Measurements from ENCODE around the gene PFKFB3. TPM values are rescaled to one million over a fixed set of nuclear protein-coding genes. Genes with fewer than 3 reads are reported as not detected.
"Not testable (repeated sequence)": the region's sequence is repeated elsewhere in the genome, so short reads cannot be mapped to it uniquely, and the experiment has no call there.

The PFKFB3 gene
- total RNA-seq, 1 donor from 2014 or later = 52.4 TPM

- Mint-ChIP-seq H3K27ac (ENCODE audit: unreplicated experiment) (peak overlapping the region; percentile 72), H3K9me3 (ENCODE audit: unreplicated experiment) (peaks cover 4% of the 10 kb centered on the region), H3K4me1 (ENCODE audit: low read depth, unreplicated experiment) (peaks cover 20% of the 10 kb centered on the region), H3K36me3 (ENCODE audit: low read depth, unreplicated experiment) (peaks cover 2% of the 10 kb centered on the region), H3K27me3 (ENCODE audit: low read depth, unreplicated experiment) (peaks cover 2% of the 10 kb centered on the region), H3K4me3 (ENCODE audit: unreplicated experiment) (no peak overlapping the region)
- Histone ChIP-seq H3K27me3 (ENCODE audit: insufficient read depth, low read length) (no peaks in the 10 kb centered on the region), H3K9ac (ENCODE audit: low read length) (no peak overlapping the region), H3K79me2 (ENCODE audit: insufficient read depth, low read length) (no peaks in the 10 kb centered on the region), H4K20me1 (ENCODE audit: insufficient read depth, low read length) (no peaks in the 10 kb centered on the region), H3K4me3 (ENCODE audit: insufficient read depth, low read depth, low read length) (no peak overlapping the region), H3K4me1 (ENCODE audit: insufficient read depth, low read length) (peaks cover 15% of the 10 kb centered on the region), H3K4me2 (ENCODE audit: low read length) (no peak overlapping the region), H3K9me3 (ENCODE audit: insufficient read depth, low read depth, low read length) (no peaks in the 10 kb centered on the region), H3K36me3 (ENCODE audit: insufficient read depth, low read length) (no peaks in the 10 kb centered on the region), H3K27ac (ENCODE audit: low read depth, low read length) (no peak overlapping the region), H2AFZ (ENCODE audit: low read depth, low read length) (no peak overlapping the region)
- TF ChIP-seq EZH2 (IDR thresholded peaks at IDR 0.05; ENCODE audit: insufficient read depth, low read length) (no peak), CTCF (IDR thresholded peaks at IDR 0.05; ENCODE audit: insufficient read depth, low read depth, low read length) (no peak)
- DNase-seq (ENCODE audit: low read depth) = no peak
- no peak for FAIRE-seq
These were observed 77.6 kb downstream of the PFKFB3 start for GRCh38 chr10:6280291-6280690.

GRCh38 chr10:6282454-6282958 is 79.8 kb downstream of the PFKFB3 start:
- H3K4me2 ChIP-seq (ENCODE audit: low read length) = no peak overlapping the region
- TF ChIP-seq CTCF (IDR thresholded peaks at IDR 0.05; ENCODE audit: insufficient read depth, low read depth, low read length) (no peak), EZH2 (IDR thresholded peaks at IDR 0.05; ENCODE audit: insufficient read depth, low read length) (no peak)
- Mint-ChIP-seq H3K4me3 (ENCODE audit: unreplicated experiment) (no peak overlapping the region), H3K27me3 (ENCODE audit: low read depth, unreplicated experiment) (peaks cover 2% of the 10 kb centered on the region), H3K36me3 (ENCODE audit: low read depth, unreplicated experiment) (peaks cover 1% of the 10 kb centered on the region), H3K9me3 (ENCODE audit: unreplicated experiment) (peaks cover 6% of the 10 kb centered on the region), H3K27ac (ENCODE audit: unreplicated experiment) (no peak overlapping the region), H3K4me1 (ENCODE audit: low read depth, unreplicated experiment) (peaks cover 16% of the 10 kb centered on the region)
- H2AFZ ChIP-seq (ENCODE audit: low read depth, low read length) = no peak overlapping the region
- H3K27me3 ChIP-seq (ENCODE audit: insufficient read depth, low read length) = no peaks in the 10 kb centered on the region
- no peaks in the 10 kb centered on the region for H3K36me3 ChIP-seq (ENCODE audit: insufficient read depth, low read length)
- no peaks in the 10 kb centered on the region for H4K20me1 ChIP-seq (ENCODE audit: insufficient read depth, low read length)
- peaks cover 9% of the 10 kb centered on the region for H3K4me1 ChIP-seq (ENCODE audit: insufficient read depth, low read length)
- FAIRE-seq (no peak), DNase-seq (ENCODE audit: low read depth) (no peak)
- H3K9me3 ChIP-seq (ENCODE audit: insufficient read depth, low read depth, low read length) = no peaks in the 10 kb centered on the region
- no peak overlapping the region for H3K9ac ChIP-seq (ENCODE audit: low read length)
- no peak overlapping the region for H3K27ac ChIP-seq (ENCODE audit: low read depth, low read length)
- H3K79me2 ChIP-seq (ENCODE audit: insufficient read depth, low read length) = no peaks in the 10 kb centered on the region
- no peak overlapping the region for H3K4me3 ChIP-seq (ENCODE audit: insufficient read depth, low read depth, low read length)

- peaks cover 14% of the 10 kb centered on the region for H3K4me1 Mint-ChIP-seq (ENCODE audit: low read depth, unreplicated experiment)
- peaks cover 9% of the 10 kb centered on the region for H3K4me1 ChIP-seq (ENCODE audit: insufficient read depth, low read length)
- H3K27ac ChIP-seq (ENCODE audit: low read depth, low read length) = no peak overlapping the region
- H4K20me1 ChIP-seq (ENCODE audit: insufficient read depth, low read length) = no peaks in the 10 kb centered on the region
- H3K36me3 ChIP-seq (ENCODE audit: insufficient read depth, low read length) = no peaks in the 10 kb centered on the region
- H3K9ac ChIP-seq (ENCODE audit: low read length) = no peak overlapping the region
- H3K4me3 ChIP-seq (ENCODE audit: insufficient read depth, low read depth, low read length) = no peak overlapping the region
- no peak for FAIRE-seq
- peaks cover 5% of the 10 kb centered on the region for H3K9me3 Mint-ChIP-seq (ENCODE audit: unreplicated experiment)
- TF ChIP-seq CTCF (IDR thresholded peaks at IDR 0.05; ENCODE audit: insufficient read depth, low read depth, low read length) (no peak), EZH2 (IDR thresholded peaks at IDR 0.05; ENCODE audit: insufficient read depth, low read length) (no peak)
- H3K4me2 ChIP-seq (ENCODE audit: low read length) = no peak overlapping the region
- H3K27me3 Mint-ChIP-seq (ENCODE audit: low read depth, unreplicated experiment) = peaks cover 2% of the 10 kb centered on the region
- no peak overlapping the region for H3K4me3 Mint-ChIP-seq (ENCODE audit: unreplicated experiment)
- H3K9me3 ChIP-seq (ENCODE audit: insufficient read depth, low read depth, low read length) = no peaks in the 10 kb centered on the region
- H2AFZ ChIP-seq (ENCODE audit: low read depth, low read length) = no peak overlapping the region
- DNase-seq (ENCODE audit: low read depth) = no peak
- H3K79me2 ChIP-seq (ENCODE audit: insufficient read depth, low read length) = no peaks in the 10 kb centered on the region
- H3K27me3 ChIP-seq (ENCODE audit: insufficient read depth, low read length) = no peaks in the 10 kb centered on the region
- no peak overlapping the region for H3K27ac Mint-ChIP-seq (ENCODE audit: unreplicated experiment)
- no peaks in the 10 kb centered on the region for H3K36me3 Mint-ChIP-seq (ENCODE audit: low read depth, unreplicated experiment)
These were observed 80.9 kb downstream of the PFKFB3 start for GRCh38 chr10:6283655-6284054.

GRCh38 chr10:6290621-6291020 is 87.9 kb downstream of the PFKFB3 start:
- H3K4me1 Mint-ChIP-seq (ENCODE audit: low read depth, unreplicated experiment); H3K27ac ChIP-seq (ENCODE audit: low read depth, low read length); H3K79me2 ChIP-seq (ENCODE audit: insufficient read depth, low read length); H3K4me3 Mint-ChIP-seq (ENCODE audit: unreplicated experiment); H2AFZ ChIP-seq (ENCODE audit: low read depth, low read length); H3K4me1 ChIP-seq (ENCODE audit: insufficient read depth, low read length); H3K9me3 Mint-ChIP-seq (ENCODE audit: unreplicated experiment); H3K27me3 Mint-ChIP-seq (ENCODE audit: low read depth, unreplicated experiment); H3K36me3 Mint-ChIP-seq (ENCODE audit: low read depth, unreplicated experiment); H3K27me3 ChIP-seq (ENCODE audit: insufficient read depth, low read length); DNase-seq (ENCODE audit: low read depth); H3K4me2 ChIP-seq (ENCODE audit: low read length); H3K4me3 ChIP-seq (ENCODE audit: insufficient read depth, low read depth, low read length); H3K36me3 ChIP-seq (ENCODE audit: insufficient read depth, low read length); H4K20me1 ChIP-seq (ENCODE audit: insufficient read depth, low read length); FAIRE-seq; H3K27ac Mint-ChIP-seq (ENCODE audit: unreplicated experiment); H3K9ac ChIP-seq (ENCODE audit: low read length); H3K9me3 ChIP-seq (ENCODE audit: insufficient read depth, low read depth, low read length): not testable (repeated sequence)

All from astrocyte (in vitro differentiated cells and primary cell).